ENCODE results near the gene HES7.

GRCh38 chr17:8140065-8141029 is 16.4 kb upstream of the HES7 start:
- no peak for TF ChIP-seq POLR2AphosphoS5 (IDR thresholded peaks at IDR 0.05; ENCODE audit: low read depth, low read length)
- no peak for TF ChIP-seq POLR2A (IDR thresholded peaks at IDR 0.05; ENCODE audit: low read depth, low read length)
